Stimulated activated CD4-positive, alpha-beta T cell treated with anti-CD3 and anti-CD28 coated beads, Interleukin-12 subunit alpha, Interleukin-12 subunit beta, amount 100 ng/mL, for 48 hours (primary cell): ENCODE measurements around the gene PYGO2.
"Not testable (repeated sequence)": the region's sequence is repeated elsewhere in the genome, so short reads cannot be mapped to it uniquely, and the experiment has no call there.

Experiments used
- DNase-seq, 3 donors: peaks; one replicate each; pipeline ENCODE4 v3.0.0-alpha.2; 2020; ENCODE audit warnings: low read depth in 2 of 3, low spot score in 1 of 3

PYGO2 gene

DNA sequence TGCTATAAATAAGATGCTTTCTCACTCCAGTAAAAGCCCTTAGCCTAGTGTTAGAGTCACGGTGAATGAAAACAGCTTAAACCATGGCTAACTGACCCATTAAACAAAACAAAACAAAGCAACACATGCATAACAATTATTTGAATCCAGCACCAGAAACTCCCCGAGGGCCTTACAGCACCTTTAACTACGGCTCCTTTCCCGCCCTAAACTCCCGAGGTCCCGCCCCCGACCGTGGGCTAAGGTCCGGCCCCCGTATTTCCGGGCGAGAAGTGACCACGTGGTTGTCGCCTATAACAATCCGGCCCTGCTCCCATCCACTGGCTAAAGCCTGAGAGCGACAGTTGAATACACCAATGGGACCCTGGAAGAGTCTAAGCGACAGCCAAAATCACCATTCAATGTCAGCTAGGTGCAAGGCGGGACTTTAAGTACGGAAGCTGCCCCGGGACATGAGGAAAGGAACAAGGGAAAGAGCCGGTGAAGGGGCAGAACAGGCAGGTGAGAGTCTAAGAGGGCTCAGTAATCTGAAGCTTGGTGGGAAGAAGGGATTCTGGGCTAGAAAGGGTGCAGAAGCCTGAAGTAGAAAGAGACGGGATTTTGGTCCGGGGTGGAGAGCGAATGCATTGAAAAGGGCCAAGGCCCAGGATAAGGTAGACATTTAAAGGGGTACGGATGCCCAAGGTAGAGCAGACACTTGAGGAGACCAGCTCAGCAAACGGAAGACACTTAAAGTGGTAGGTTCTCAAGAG is 21.5 kb upstream of the PYGO2 start, which contains the start of gene FLAD1:
Gene FLAD1 (plus strand): TSS at position 448 of the 752 bp plus-strand sequence. CDS start 351 bp downstream, outside the sequence.
- DNase-seq: peak; percentile 94 to 95 (median 94)

DNA sequence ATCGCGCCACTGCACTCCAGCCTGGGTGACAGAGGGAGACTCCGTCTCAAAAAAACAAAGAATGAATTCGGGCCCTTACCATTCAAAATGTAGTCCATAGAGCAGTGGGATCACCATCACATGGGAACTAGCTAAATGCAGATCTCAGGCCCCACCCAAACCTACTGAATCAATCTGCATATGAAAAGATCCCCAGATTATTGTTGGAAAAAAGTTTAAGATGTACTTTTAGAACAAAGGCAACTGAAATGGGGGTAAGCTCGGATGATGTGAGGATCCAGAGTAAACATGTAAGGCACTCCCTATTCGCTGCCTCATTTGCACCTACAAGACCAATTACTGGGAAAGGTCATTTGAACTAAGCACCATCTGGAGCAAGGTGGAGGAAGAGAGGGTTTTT is 20.8 kb upstream of the PYGO2 start:
- no peak for DNase-seq

DNA sequence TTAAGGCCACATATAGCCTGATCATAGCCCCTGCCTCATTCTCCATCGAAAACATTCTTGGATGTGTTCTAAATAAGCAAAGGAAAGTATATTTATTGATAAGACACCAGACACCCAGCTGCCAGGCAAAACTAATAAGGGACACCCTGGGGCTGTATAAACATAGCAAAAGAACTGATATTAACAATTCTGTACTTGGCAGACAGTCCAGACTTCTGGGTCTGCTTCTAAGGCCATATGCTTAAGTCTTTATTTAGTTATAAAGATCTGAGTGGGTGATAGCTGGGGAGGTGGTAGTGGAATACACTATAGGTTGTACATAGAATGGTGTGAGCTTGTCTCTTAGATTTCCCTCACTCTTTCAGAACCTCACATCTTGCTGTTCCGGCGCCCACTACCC is 16.8 kb upstream of the PYGO2 start:
- no peak for DNase-seq

DNA sequence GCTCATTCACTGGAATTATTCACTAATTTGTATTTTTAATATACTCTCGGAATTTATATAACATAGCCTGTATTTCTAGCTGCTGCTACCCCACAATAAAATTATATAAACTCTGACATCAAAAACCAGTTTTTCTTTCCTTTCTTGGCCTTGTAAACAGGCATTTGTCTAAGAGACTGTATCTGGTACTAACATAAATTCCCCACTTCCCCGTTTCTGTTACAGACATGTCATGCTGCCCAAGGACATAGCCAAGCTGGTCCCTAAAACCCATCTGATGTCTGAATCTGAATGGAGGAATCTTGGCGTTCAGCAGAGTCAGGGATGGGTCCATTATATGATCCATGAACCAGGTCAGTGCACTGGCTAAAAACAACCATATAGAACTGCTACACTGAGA is 16.2 kb upstream of the PYGO2 start:
- DNase-seq: not testable (repeated sequence)

DNA sequence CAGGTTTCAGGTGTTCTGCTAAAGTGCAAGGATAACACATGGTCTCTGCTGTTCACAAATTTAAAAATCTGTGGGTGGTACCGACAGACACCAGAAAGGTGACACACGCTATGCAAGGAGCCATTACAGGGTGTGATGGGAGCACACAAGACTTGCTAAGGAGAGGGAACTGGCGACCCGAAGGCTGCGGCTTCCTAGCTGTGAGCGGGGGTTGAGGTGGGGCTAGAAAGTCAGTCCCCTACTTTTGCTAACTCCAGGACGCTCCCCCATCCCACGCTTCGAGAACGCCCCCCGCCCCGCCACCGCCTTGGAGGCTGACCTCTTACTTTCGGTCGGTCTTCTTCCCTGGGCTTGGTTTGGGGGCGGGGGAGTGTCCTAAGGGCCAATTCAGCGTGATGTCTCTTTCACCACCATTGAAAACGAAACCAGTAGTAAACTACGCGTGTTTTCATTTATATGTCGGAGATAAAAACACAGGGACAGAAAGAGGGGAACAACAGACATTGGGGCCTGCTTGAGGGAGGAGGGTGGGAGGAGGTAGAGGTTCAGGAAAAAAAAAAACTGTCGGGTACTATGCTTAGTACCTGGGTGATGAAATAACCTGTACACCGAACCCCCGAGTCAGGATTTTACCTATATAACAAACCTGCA is 14.0 kb upstream of the PYGO2 start:
- no peak for DNase-seq

DNA sequence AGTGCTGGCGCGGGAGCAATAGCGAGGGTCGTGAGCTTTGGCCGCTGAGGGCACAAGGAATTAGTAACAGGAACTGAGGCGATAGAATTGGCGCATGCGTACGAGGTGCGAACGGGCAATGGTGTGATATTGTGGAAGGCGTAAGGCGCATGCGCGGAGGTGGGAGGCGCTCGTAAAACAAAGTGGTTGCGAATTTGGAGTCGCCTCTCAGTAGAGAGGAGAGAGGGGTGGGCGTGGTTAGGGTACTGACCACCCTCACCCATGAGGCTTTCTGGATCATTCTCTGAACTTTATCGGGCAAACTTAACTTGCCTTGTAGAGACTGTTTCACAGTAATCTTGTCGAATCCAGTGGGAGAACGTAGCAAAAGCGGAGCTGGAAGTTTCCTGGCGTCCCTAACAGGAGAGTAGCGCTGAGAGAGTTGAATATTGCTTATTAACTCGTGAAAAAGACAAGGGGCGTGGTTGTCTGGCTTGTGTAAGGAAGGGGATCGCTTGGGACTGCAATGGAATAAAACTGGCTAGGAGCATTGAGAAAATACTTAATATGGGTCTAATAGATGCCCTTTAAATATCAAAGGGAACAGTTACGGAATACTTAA is 13.3 kb upstream of the PYGO2 start:
- DNase-seq: peak; percentile 90 to 93 (median 91)

DNA sequence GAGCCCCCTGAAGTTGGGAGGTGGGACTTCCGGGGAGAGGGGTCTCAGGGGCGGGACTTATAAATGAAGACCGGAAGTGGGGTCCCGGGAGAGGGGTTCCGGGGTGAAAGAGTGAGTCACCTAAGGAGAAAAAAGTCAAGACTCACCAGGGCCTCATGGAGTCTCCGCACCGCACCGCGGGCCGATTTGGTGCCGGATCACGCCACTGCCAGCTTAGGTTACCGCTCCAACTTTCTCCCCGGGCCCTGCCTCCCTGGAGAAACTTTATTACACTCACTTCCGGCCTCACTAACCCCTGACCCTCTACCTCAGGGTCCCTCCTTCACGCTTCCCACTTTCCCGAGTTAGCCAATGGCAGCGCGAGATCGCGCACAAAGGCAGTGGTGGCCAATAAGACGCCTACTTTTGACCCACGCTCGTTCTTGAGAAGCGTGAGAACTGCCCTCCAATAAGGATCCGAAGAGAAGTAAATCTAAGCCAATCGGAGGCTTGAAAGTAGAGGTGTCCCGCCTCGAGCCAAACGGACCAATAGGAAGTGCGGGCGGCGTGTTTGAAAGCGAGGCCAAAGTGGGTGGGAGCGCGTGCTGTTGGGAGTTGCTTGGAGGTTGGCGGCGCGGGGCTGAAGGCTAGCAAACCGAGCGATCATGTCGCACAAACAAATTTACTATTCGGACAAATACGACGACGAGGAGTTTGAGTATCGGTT is 12.7 kb upstream of the PYGO2 start, which contains the start of gene CKS1B:
Gene CKS1B (plus strand): TSS at position 580 of the 706 bp plus-strand sequence. CDS start 65 bp downstream, at position 645.
- peak; percentile 87 to 95 (median 93) for DNase-seq

DNA sequence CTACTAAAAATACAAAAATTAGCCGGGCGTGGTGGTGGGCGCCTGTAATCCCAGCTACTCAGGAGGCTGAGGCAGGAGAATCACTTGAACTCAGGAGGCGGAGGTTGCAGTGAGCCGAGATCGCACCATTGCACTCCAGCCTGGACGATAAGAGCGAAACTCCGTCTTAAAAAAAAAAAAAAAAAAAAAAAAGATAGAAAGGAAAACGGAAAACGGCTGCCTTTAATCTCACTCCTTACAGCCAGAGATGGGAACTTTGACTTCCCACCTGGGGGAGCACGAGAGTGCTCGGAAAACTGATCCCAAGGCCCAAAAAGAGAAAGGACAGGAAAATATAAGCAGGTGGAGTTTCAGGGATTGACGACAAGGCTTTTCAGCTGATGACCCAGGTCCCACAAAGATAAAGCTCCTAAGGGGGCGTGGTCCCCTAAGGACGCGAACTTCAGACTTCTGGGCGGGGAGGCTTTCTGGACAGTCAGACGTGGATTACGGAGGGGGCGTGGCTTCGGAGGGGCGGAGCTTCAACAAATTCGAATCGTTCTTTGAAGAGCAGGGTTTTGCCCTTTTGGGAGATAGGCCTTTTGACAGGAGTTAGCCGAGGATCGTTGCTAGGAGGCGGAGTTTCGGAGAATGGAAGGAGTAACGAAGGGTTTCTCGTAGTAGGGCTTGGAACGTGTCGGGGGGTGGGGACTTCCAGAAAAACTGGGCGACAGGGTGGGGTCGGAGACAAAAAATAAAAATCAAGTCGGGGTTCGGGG is 11.9 kb upstream of the PYGO2 start:
- DNase-seq: peak; percentile 95 to 98 (median 95)

DNA sequence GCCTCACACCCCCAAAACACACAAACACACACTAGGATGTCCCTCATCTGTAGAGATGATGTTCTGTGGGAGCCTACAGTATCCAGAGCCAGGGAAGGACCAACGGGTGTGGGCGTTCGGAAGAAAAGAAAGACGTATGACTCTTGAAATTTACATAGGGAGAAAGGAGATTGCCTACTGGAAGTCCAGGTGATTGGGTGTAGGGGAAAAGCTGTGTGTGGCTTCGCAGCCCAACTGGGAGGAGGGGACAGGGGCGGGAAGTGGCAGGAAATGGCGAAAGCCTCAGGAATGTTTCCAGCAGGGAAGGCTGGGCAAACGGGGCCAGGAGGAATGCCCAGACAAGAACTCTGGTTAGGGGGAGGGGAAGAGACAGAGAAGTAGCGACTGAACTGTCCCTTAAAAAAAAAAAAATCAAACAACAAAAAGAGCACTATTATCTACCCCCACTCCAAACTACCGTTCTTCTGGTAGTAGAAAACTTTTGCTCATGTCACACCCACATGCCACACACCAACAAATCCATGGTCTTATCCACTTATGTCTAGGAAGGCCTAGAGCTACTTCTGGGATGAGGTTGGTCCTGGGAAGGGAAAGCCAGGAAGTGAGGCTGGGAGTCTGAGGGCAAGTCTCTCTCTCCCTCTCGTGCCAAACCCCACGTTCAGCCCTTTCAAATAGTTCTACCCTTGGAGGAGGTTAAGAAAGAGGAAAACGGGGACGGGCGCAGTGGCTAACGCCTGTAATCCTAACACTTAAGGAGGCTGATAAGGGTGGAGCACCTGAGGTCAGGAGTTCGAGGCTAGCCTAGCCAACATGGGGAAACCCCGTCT is 11.1 kb upstream of the PYGO2 start:
- DNase-seq: no peak

DNA sequence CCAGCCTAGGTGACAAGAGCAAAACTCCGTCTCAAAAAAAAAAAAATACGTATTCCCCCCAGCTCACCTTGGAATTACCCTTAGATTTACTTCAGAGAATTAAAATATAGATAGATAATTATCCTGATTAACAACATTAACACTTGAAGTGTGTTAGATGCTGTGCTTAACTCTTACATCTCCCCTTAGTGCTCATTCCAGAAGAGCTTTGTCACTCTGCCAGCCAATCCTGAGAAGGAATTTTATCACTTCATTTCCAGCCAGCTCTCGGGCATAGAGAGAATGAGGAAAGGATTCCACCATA is 10.6 kb upstream of the PYGO2 start:
- no peak for DNase-seq

DNA sequence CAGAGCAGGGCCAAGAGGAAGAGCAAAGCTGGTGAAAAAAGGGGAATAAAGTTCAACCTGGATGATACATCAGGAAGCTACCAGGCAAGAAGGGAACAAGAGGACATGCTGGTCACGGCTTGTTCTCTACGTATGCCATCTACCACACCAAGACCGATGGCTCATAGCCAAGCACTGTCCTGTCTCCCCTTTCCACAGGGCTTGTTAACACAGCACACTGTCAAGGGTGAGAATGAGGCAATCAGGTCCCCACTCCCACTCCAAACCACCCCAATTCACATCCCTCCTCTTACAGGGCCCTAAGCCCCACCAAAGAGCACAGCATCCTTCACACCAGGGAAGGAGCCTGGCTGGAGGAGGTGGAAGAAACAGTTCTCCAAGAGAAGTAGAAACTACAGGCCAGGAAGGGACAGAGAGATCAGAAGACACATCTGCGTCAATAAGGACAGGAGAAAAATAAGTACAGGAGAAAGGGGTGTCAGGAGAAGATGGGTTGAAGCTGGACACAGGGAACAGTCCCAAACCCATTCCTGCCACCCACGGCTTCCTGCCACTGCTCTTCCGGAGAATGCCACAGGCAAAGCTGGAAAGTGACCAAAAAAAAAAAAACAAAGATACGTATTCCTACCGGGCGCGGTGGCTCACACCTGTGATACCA is 9.9 kb upstream of the PYGO2 start:
- no peak for DNase-seq

DNA sequence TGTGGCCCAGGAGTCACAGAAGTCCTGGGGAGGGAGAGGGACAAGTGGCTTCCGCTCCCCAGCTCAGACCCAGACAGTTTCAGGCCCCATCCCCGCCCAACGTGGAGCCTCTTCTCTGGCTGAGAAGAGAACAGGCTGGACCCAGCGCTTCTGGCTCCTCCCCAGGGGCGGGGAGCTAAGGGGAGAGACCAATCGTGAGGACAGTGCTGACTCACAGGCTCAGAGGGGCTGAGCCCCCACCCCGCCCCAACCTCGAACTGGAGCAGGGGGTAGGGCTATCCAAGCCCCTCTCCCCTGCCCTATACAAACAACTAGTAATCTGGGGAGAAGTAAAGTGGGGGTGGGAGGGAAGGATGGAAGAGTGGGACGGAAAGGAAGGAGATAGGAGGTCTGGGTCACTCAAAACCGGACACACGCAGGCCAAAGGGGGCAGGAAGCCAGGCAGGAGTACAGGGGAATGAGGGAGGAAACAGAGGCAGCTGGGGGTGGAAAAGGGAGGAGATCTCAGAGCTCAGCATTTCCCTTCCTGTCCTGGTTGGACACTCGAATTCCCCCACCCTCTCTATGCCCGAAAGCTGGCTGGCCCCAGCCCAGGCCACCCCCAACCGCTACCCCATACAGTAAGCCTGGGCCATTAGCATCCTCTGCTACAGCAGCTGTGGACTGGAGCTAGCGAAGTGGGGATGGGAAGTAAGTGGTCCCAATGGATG is 9.2 kb upstream of the PYGO2 start, which contains the start of gene SHC1:
Gene SHC1 (minus strand): TSS at position 117 of the 710 bp plus-strand sequence. CDS start 221 bp downstream, outside the sequence.
- DNase-seq: no peak

DNA sequence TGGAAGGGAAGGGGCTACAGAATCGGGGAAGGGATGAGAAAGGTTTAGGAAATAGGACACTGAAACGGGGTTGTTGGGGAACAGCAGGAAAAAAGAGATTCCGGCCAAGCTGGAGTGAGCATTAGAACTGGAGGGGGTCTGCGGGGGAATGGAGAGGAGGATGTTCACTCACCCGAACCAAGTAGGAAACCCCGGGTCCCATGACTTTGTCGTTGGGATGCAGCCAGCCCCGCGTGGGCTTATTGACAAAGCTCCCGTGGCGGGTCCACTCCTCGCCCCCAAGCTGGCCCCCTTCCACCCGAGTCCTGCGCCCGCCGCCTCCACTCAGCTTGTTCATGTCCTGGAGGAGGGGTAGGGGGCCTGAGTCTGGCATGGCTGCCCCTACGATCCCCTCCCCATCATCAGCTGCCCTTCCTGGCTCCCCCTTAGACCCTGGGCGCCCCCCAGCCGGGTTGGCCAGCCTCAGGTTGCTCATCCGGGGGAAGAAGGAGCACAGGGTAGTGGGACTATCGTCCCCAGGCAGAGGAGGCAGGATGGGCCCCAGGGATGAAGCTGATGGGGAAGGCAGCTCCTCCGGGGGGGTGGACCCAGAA is 8.4 kb upstream of the PYGO2 start:
- DNase-seq: no peak

DNA sequence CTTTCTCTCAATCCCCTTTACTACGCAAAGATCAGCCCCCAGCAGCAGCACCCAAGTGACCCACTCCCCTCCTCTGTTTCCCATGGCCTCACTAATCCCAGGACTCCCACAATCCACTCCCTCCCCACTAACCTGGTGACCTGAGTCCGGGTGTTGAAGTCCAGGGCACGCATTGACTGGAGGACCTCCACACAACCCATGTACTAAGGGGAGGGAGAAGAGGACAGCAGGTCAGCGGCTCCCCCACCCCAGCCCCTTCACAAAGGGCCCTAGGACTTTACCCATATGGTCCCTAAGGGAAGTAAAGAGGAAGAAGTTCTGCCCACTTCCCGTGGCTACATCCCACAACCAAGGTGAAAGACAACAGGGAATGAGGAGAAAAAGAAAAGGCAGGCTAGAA is 7.7 kb upstream of the PYGO2 start:
- DNase-seq: no peak

DNA sequence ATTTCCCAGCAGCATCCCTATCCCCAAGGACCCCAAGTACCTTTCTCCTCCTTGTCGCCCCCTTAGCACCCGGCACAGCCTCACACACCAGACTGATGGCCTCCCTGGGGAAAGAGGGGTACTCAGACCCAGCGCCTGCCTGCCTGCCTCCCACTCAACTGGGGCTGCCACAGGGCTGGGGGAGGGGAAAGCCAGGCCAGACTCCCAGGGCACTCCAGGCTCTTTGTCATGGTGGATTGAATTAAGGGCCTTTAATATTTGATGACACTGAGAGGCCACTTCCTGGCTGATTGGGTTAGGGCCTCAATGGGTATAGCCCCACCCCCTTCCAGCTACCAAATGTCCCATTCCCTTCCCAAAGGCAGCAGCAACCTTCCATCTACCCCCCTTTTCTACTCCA is 7.1 kb upstream of the PYGO2 start:
- DNase-seq: no peak

DNA sequence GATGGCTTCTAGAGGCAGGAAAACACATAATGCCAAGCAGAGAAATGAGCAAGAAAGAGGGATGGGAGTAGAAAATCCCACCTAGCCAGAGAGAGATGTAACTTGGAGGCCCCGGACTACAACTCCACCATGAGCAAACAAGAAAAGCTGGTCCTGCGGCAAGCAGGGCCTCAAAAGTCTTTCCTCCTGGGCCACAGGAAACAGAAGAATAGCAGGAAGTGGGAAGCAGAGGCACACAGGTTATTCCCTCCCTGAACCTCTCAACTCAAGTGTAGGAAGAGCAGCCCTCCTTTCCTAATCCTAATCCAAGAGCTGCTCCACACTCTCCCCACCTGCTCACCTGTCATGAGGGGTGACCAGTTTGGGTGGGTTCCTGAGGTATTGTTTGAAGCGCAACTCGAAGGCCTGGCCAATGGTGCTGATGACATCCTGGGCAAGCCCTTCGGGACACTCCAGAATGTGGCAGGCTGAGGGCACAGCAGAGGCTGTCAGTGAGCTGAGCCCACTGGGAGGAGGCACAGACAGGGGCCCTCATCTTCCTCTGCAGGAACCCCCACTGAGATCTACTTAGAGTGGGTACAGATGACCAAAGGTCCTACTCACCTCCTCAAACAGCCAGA is 5.9 kb upstream of the PYGO2 start:
- DNase-seq: no peak

DNA sequence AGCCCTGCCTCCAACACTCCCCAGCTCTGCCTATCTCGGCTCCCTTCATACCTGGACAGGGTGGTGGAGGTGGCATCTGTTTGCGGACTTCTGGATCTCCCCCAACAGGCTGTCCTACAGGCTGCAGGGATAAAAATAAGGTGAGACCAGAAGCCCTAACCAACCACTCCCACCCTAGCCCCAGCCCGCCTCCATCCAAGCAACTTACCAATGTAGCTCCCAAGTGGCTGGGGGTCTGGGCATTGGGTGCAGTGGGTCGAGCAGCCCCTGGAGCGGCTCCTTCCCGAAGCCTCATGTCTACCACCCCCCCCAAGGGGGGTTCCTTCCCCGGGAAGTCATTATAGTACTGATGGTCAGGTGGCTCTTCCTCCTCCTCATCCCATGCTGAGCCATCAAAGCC is 4.5 kb upstream of the PYGO2 start:
- DNase-seq: no peak

DNA sequence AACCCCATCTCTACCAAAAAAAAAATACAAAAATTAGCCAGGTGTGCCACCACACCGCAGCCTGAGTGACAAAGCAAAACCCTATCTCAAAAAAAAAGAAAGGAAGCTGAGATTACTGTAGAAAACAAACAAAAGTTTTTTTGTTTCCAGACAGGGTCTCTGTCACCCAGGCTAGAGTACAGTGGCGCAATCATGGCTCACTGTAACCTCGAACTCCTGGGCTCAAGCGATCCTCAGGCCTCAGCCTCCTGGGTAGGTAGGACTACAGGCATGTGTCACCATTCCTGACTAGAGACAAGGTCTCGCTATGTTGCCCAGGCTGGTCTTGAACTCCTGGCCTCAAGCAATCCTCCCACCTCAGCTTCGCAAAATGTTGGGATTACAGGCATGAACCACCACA is 2.8 kb upstream of the PYGO2 start:
- no peak for DNase-seq
